Fibroblast of lung (primary cell): Measurements from ENCODE around the gene ZNF17. TPM values are rescaled to one million over a fixed set of nuclear protein-coding genes. Genes with fewer than 3 reads are reported as not detected.
"Not testable (repeated sequence)": the region's sequence is repeated elsewhere in the genome, so short reads cannot be mapped to it uniquely, and the experiment has no call there.

Source experiments
- DNase-seq, 2 donors: peaks; one replicate each; pipeline versions ENCODE4 v3.0.0 to v3.0.0-alpha.2; 2010; ENCODE audit warnings: low read depth in 2 of 2
- H2AFZ ChIP-seq: 2 replicates; pipeline ENCODE4 v1.5.1; 2012; ENCODE audit warnings: low read length, control low read depth, inconsistent platforms
- H3K27ac ChIP-seq: 2 replicates; pipeline ENCODE4 v1.5.1; 2011; ENCODE audit warnings: low read length, control low read depth; ENCODE audit not compliant: insufficient read depth
- H3K27me3 ChIP-seq: 2 replicates; pipeline ENCODE4 v1.5.1; 2011; ENCODE audit warnings: mild to moderate bottlenecking, low read length; ENCODE audit not compliant: control insufficient read depth, insufficient read depth
- H3K36me3 ChIP-seq: 2 replicates; pipeline ENCODE4 v1.5.1; 2011; ENCODE audit warnings: low read length; ENCODE audit not compliant: control insufficient read depth, insufficient read depth
- H3K4me1 ChIP-seq: 2 replicates; pipeline ENCODE4 v1.5.1; 2011; ENCODE audit warnings: low read length; ENCODE audit not compliant: control insufficient read depth, insufficient read depth; ENCODE audit errors: extremely low read depth
- H3K4me2 ChIP-seq: 2 replicates; pipeline ENCODE4 v1.5.1; 2011; ENCODE audit warnings: low read length, control low read depth; ENCODE audit not compliant: insufficient read depth; ENCODE audit errors: extremely low read depth
- H3K4me3 ChIP-seq, 4 experiments: fragments of 200-600 bp in 1 of 4; sonication (generic) in 1 of 4; replicated peaks in 1 of 4; 2 replicates each; pipeline ENCODE4 v1.5.1; 2011 to 2016; ENCODE audit warnings: low read length in 4 of 4, low read depth in 3 of 4, mild to moderate bottlenecking in 3 of 4, control low read depth in 2 of 4, inconsistent platforms in 1 of 4, mixed read lengths in 1 of 4; ENCODE audit not compliant: insufficient read depth in 1 of 4; ENCODE audit errors: control extremely low read depth in 1 of 4
- H3K79me2 ChIP-seq: 2 replicates; pipeline ENCODE4 v1.5.1; 2012; ENCODE audit warnings: mild to moderate bottlenecking, low read length, inconsistent platforms; ENCODE audit not compliant: control insufficient read depth, insufficient read depth
- H3K9ac ChIP-seq: 2 replicates; pipeline ENCODE4 v1.5.1; 2011; ENCODE audit warnings: mild to moderate bottlenecking, low read length, control low read depth; ENCODE audit not compliant: insufficient read depth
- H3K9me3 ChIP-seq: 2 replicates; pipeline ENCODE4 v1.5.1; 2012; ENCODE audit warnings: low read depth, low read length; ENCODE audit not compliant: control insufficient read depth, insufficient read depth
- H4K20me1 ChIP-seq: 2 replicates; pipeline ENCODE4 v1.5.1; 2011; ENCODE audit warnings: low read length; ENCODE audit not compliant: control insufficient read depth, insufficient read depth; ENCODE audit errors: extremely low read depth
- CTCF ChIP-seq, 2 donors: IDR thresholded peaks in 1 of 2; conservative IDR thresholded peaks in 1 of 2; 1 replicate in 1 of 2; 2 replicates in 1 of 2; pipeline ENCODE4 v1.5.1; 2011 to 2012; ENCODE audit warnings: low read length in 2 of 2, control low read depth in 1 of 2, inconsistent platforms in 1 of 2, low read depth in 1 of 2, mild to moderate bottlenecking in 1 of 2
- EZH2 ChIP-seq: IDR thresholded peaks from 2 replicates; pipeline ENCODE4 v1.5.1; 2012; ENCODE audit warnings: low read length, control low read depth, mild to moderate bottlenecking; ENCODE audit errors: missing control alignments
- polyA plus RNA-seq, 2 donors: library from polyadenylated mRNA; depleted of rRNA in 1 of 2; stranded (reverse) in 1 of 2; unstranded in 1 of 2; fragments of >200 nt; gene quantifications; 2 replicates each; pipeline ENCODE4 v1.2.1, GENCODE V29; 2011 to 2012; ENCODE audit warnings: missing spikeins in 1 of 2
- total RNA-seq: library from RNA; depleted of rRNA; stranded (reverse); fragments of >200 nt; gene quantifications from 2 replicates; pipeline ENCODE4 v1.2.1, GENCODE V29; 2014

ZNF17 gene
- total and polyA plus RNA-seq, 2 donors (not counting 1 experiment from before 2014, with no cell fraction given), result 6.8 to 15.2 TPM

- peak overlapping the region; percentile 90 for H3K4me2 ChIP-seq
- no peak for TF ChIP-seq EZH2
- TF ChIP-seq CTCF (conservative IDR thresholded peaks at IDR 0.05 in 1 of 2, IDR thresholded peaks at IDR 0.05 in 1 of 2; ENCODE audit: low read depth in 1 of 2, low read length in 2 of 2), result no peak
- peak overlapping the region; percentile 70 for H2AFZ ChIP-seq
- peak overlapping the region; percentile 58 to 93 (median 84) for H3K4me3 ChIP-seq
- H3K9ac ChIP-seq, result peak overlapping the region; percentile 84
- H3K27ac ChIP-seq, result peak overlapping the region; percentile 88
- no peaks in the 10 kb centered on the region for H3K36me3 ChIP-seq
- no peaks in the 10 kb centered on the region for H3K27me3 ChIP-seq
- peaks cover 3% of the 10 kb centered on the region for H3K4me1 ChIP-seq
- no peaks in the 10 kb centered on the region for H4K20me1 ChIP-seq
- H3K9me3 ChIP-seq, result no peaks in the 10 kb centered on the region
- peak in 1 of 2 donors; percentile 12 for DNase-seq
- H3K79me2 ChIP-seq, result peaks cover 12% of the 10 kb centered on the region
Measured at GRCh38 chr19:57363688-57364181, 47.2 kb upstream of the ZNF17 start.

- Histone ChIP-seq H3K9ac (no peak overlapping the region), H2AFZ (no peak overlapping the region), H4K20me1 (no peaks in the 10 kb centered on the region), H3K36me3 (no peaks in the 10 kb centered on the region), H3K27me3 (no peaks in the 10 kb centered on the region), H3K79me2 (peaks cover 12% of the 10 kb centered on the region), H3K4me1 (peaks cover 3% of the 10 kb centered on the region), H3K4me2 (no peak overlapping the region), H3K27ac (no peak overlapping the region), H3K9me3 (no peaks in the 10 kb centered on the region), H3K4me3 (no peak overlapping the region)
- DNase-seq, result no peak
- TF ChIP-seq CTCF (conservative IDR thresholded peaks at IDR 0.05 in 1 of 2, IDR thresholded peaks at IDR 0.05 in 1 of 2; ENCODE audit: low read depth in 1 of 2, low read length in 2 of 2) (no peak), EZH2 (no peak)
Measured at GRCh38 chr19:57366776-57367175, 44.2 kb upstream of the ZNF17 start.

GRCh38 chr19:57374179-57374578 lies 36.8 kb upstream of the ZNF17 start:
- H3K36me3 ChIP-seq, result peaks cover 4% of the 10 kb centered on the region
- H3K27ac ChIP-seq, result no peak overlapping the region
- no peaks in the 10 kb centered on the region for H3K4me1 ChIP-seq
- H3K79me2 ChIP-seq, result no peaks in the 10 kb centered on the region
- peaks cover 10% of the 10 kb centered on the region for H3K9me3 ChIP-seq
- DNase-seq, result no peak
- H4K20me1 ChIP-seq, result no peaks in the 10 kb centered on the region
- H3K4me2 ChIP-seq, result no peak overlapping the region
- TF ChIP-seq CTCF (conservative IDR thresholded peaks at IDR 0.05 in 1 of 2, IDR thresholded peaks at IDR 0.05 in 1 of 2; ENCODE audit: low read depth in 1 of 2, low read length in 2 of 2), result no peak
- no peak for TF ChIP-seq EZH2
- no peak overlapping the region for H3K4me3 ChIP-seq
- no peak overlapping the region for H3K9ac ChIP-seq
- H3K27me3 ChIP-seq, result no peaks in the 10 kb centered on the region
- no peak overlapping the region for H2AFZ ChIP-seq

GRCh38 chr19:57374647-57375046 lies 36.3 kb upstream of the ZNF17 start:
- not testable (repeated sequence) for H3K4me2 ChIP-seq, H3K27ac ChIP-seq, DNase-seq, H3K36me3 ChIP-seq, H3K27me3 ChIP-seq, H3K9ac ChIP-seq, H3K4me1 ChIP-seq, H2AFZ ChIP-seq, H3K4me3 ChIP-seq, H4K20me1 ChIP-seq, H3K79me2 ChIP-seq
- peaks cover 10% of the 10 kb centered on the region for H3K9me3 ChIP-seq
